Lower leg skin (tissue), 3 donors: ENCODE results near the gene WWOX.

Experiments
- CTCF ChIP-seq, 3 donors: fragments of 450-650 bp; IDR thresholded peaks; one replicate each; pipeline ENCODE4 v1.5.1; 2016; ENCODE audit warnings: antibody characterized with exemption in 3 of 3, mild to moderate bottlenecking in 3 of 3, moderate library complexity in 2 of 3
- POLR2A ChIP-seq, 2 donors: fragments of 450-650 bp; IDR thresholded peaks; one replicate each; pipeline ENCODE4 v1.6.1; 2016 to 2017; ENCODE audit warnings: antibody characterized with exemption in 2 of 2, mild to moderate bottlenecking in 1 of 2, moderate library complexity in 1 of 2

- TF ChIP-seq CTCF (IDR thresholded peaks at IDR 0.05) (no peak), POLR2A (IDR thresholded peaks at IDR 0.05) (no peak)
Measured at GRCh38 chr16:78794581-78795250, 695.3 kb downstream of the WWOX start.
